NCI-H1092 treated with DMSO at 0.1 percent for 48 hours (cell line): Measurements from ENCODE around the gene RHOT2.

Experiments used
- DNase-seq: peaks from one replicate; lab custom pipeline; 2025; lab: John Stamatoyannopoulos, UW

Gene RHOT2

DNA sequence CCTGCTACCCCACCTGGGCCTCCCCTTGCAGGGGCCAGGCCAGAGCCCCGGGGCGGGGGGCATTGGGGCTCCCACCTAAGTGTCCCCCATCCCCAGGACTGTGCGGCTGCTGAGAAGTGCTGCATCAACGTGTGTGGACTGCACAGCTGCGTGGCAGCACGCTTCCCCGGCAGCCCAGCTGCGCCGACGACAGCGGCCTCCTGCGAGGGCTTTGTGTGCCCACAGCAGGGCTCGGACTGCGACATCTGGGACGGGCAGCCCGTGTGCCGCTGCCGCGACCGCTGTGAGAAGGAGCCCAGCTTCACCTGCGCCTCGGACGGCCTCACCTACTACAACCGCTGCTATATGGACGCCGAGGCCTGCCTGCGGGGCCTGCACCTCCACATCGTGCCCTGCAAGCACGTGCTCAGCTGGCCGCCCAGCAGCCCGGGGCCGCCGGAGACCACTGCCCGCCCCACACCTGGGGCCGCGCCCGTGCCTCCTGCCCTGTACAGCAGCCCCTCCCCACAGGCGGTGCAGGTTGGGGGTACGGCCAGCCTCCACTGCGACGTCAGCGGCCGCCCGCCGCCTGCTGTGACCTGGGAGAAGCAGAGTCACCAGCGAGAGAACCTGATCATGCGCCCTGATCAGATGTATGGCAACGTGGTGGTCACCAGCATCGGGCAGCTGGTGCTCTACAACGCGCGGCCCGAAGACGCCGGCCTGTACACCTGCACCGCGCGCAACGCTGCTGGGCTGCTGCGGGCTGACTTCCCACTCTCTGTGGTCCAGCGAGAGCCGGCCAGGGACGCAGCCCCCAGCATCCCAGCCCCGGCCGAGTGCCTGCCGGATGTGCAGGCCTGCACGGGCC, 35.2 kb upstream of the RHOT2 start:
- no peak for DNase-seq

- no peak for DNase-seq
Measured at GRCh38 chr16:633336-634050, 34.4 kb upstream of the RHOT2 start.

DNA sequence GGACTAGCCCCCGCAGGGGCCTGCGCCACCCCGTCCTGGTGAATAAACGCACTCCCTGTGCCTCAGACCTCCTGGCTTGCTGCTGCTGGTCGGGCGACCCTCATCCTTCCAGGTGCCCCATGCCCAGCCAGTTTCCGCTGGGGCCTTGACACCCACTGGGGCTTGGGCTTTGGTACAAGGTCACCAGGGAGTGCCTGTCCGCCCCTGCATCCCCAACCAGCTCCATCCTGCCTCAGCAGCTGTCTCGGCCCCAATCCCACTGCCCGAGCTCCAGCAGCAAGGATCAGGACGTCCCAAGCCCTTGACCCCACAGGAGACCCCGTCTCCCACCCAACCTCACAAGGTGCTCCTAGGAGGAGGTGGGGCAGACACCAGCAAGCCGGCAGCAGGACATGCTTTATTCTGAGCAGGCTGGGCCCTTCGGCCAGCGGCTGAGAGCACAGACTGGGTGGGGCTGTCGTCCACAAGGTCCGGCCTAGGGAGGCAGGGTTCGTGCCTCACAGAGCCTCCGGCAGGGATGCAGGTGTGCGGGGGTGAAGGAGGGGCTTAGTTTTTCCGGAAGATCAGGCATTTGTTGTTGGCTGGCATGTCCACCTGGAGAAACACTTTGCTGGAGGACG, 33.8 kb upstream of the RHOT2 start:
- DNase-seq, result no peak

DNA sequence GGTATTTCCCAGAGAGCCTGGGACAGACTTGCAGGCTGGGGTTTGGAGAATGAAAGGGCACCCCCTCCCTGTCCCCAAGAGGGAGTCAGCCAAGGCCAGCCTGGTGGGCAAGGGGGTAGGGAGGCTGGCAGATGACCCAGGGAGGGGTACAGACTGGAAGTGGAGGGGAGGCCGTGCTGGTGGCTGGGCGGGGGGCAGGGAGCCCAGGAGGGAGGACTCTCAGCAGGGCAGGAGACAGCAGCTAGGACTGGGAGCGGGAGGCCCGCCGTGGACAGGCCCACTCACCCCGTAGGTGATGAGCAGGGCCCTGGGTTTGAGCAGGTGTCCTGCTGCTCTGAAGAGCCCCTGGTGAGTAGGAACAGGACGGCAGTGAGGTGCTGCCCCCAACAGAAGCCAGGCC, 32.9 kb upstream of the RHOT2 start:
- DNase-seq, result no peak

DNA sequence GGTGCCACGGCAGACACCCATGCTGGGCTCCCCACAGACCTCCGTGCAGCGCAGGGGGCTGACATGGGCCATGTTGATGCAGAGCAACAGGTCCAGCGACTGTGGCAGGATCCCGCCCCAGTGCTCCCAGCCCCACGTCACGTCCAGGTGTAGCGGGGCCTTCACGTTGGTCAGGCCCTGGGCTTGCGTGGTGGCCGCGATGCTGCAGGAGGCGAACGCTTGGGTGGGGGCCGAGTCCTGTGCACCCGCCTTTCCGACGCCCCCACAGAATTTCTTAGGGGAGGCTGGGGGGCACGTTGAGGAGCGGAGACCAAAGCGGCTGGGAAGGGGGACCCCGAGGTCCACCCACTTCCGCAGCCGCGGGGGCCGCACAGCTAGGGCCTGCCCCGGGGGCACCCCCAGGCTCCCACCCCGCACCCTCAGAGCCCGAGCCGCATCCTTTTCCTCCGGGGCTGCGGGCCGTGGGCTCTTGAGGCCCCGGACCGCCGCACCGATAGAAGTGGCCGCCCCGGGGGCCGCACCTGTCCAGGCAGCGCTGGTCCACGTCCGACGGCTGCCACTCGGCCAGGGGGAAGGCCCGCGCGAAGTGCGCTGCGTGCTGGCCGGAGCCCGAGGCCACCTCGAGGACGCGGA, 32.2 kb upstream of the RHOT2 start:
- no peak for DNase-seq

- DNase-seq, result peak; percentile 93
Measured at GRCh38 chr16:636206-637080, 31.5 kb upstream of the RHOT2 start, which contains the start of gene METTL26. Gene METTL26, minus strand, starts transcription at chr16:636305. Its CDS starts 15 bp downstream, at chr16:636290.

DNA sequence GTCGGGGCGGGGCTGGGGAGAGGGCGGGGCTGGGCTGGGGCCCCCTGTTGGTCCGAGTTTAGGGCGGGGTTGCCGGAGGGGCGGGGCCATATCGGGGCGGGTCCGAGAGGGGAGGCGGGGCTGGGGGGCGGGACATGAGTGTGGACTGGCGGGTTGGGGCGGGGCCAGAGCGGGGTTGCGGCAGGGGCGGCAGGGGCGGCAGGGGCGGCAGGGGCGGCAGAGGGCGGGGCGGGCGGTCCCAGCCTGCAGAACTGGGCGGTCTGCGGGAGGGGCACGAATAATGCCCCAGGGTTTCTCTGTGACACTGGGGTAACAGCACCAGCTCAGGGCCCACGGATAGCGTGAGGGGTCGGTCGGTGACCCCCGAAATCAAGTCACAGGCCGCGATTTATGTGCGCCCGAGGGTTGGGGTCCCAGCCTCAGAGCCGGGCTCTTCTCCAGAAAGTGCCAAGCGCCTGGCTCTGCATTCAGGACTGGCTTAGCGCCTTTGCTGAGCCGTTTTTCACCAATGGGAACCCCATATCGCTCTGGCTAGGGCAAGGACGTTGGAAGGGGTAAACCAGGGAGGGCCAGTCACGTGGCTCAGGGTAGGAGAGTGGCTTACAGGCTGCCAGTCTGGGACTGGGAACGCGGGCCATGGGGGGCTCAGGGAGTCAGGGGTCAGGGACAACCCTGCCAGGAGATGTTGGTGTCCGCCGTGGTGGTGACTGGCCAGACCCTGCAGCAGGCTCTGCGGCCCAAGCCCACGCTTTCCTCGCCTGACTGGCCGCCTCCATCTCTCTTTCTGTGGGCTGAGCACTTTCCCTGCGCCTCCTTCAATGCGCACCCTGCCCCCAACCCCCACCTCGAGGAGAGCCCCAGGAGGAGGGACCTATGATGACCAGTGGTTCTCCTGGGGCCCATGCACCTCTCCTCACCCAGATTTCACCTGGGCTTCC, 30.6 kb upstream of the RHOT2 start:
- no peak for DNase-seq

DNA sequence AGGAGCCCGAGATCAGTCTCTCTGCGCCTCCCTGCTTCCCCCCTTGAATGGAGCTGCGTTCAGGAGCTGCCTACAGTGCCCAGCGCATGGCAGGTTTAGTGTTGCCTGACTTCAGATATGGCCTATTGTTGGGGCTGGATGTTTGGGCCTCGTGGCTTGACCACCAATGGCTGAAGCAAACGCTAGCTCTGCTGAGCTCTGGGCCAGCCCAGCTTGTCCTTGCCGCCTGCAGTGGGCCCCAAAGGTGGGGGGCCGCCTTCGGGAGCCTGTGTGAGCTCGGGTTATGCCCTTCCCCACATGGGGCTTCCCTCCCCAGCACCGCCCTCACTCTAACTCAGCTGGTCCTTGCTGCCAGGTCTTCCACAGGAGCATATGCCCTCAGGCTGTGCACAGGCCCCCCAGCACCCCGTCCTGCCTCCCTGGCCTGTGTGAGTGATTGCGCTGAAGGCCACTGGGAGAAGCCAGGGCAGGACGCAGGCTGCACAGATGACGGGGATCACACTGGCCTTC, 29.8 kb upstream of the RHOT2 start:
- DNase-seq, result no peak

DNA sequence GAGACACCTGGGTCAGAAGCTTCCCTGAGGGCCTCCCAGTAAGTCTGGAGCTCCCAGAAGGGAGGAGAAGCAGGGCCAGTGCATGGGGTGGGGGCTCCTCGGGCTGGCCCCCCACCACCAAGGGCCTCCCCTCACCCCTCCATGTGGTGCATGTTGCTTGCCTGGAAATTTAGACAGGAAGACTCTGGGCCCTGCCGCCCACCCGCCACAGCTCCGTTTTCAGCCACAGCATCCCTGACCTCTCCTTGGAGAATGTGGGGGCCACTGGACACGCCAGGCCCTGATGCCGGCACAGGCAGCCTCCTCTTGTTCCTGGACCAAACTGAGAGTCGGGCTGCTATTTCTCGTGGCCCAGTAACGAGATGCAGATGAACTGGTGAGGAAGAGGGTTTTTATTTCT, 29.1 kb upstream of the RHOT2 start:
- DNase-seq, result no peak

GRCh38 chr16:640614-641013, 27.3 kb upstream of the RHOT2 start:
- no peak for DNase-seq

GRCh38 chr16:641326-642188, 26.4 kb upstream of the RHOT2 start, which contains the start of gene MCRIP2:
Gene MCRIP2, plus strand, starts transcription at chr16:641828. Its CDS starts 164 bp downstream, at chr16:641992.
- DNase-seq, result peak; percentile 26

DNA sequence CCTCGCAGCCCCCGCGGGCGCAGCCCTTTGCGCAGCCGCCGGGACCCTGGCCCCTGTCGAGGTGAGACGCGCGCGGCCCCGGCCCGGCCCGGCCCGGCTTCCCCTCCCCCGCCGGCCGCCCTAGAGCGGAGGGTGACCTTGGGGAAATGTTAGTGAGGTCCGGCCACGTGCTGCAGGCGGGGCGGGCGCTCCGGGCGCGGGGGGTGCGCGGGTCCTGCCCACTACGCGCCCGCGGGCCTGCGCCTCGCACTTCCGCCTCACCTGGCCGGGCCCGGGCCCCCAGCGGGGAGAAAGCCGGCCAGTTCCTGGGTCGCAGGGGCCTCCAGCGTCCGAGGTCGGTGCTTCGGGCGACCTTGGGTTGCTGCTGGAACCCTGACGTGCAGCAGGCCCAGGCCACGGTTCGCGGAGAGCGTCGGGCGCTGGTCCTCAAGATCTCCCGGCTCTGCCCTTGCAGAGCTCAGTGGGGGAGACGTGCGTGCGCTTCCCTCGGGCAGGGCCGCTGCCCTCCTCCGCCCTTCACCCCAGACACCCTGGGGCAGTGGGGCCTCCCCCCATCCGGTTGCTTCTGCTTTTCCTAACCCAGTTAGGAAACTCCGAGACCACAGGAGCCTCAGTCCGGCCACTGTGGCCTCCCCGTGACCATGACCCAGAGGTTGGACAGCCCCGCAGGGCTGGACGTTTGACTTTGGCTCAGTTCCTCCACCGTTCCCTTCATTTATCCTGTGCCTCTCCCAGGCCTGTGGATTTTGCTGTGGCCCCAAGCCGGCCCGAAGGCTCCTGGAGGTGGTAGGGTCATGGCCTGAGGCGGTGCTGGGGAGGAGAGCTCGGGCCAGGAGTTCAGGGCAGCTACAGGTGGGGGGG, 25.5 kb upstream of the RHOT2 start:
- DNase-seq, result no peak

DNA sequence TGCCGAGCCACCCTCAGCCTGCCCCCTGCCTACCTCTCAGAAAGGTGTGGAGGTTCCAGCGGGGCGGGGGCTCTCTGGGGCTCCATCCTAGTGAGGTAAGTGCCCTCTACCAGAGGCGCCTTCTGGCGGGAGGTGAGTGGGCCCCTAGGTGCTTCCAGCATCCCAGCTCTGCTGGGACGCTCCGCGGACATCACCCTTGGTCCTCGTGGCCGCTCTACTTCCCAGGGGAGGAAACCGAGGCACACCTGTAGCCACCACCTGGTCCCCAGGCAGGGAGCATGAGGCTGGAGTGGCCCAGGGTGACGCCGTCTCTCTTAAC, 24.9 kb upstream of the RHOT2 start:
- no peak for DNase-seq

- no peak for DNase-seq
Measured at GRCh38 chr16:644556-644955, 23.4 kb upstream of the RHOT2 start.

DNA sequence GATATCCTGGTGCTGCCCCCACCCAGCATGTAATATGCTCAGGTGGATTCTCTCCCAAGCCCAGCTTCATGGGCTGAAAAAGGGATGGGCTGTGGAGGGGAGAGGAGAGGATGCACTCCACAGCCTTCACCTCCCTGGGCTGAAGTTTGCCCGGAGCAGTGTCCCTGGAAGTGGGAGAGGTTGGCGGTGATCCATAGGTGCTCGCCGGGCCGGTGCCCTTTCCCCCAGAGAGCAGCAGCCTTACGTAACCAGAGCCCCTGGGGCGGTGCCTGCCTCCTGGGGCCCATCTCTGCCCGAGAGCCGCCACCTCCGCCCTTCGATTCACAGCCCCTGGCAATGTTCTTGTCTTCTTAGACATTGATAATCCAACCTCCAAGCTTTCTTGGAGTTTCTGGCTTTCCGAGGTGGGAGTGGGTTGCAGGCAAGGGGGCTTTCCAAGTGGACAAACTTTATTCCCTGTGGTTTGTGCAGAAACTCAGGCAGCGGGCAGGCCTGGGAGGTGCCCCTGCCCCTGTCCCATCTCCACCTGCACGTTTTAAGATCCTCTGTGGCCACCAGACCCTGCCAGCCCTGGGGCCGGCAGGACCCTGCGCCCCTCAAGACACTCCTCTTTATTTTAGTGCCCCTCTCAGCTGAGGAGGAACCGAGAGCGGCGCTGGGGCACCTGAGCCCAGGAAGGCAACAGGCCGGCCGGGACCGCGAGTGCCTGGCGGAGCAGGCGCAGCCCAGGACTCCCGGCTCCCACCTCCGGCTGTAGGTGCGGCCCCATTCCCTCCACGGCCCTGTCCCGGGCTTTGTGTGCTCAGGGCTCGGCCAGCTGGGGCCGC, 21.9 kb upstream of the RHOT2 start:
- DNase-seq, result no peak

DNA sequence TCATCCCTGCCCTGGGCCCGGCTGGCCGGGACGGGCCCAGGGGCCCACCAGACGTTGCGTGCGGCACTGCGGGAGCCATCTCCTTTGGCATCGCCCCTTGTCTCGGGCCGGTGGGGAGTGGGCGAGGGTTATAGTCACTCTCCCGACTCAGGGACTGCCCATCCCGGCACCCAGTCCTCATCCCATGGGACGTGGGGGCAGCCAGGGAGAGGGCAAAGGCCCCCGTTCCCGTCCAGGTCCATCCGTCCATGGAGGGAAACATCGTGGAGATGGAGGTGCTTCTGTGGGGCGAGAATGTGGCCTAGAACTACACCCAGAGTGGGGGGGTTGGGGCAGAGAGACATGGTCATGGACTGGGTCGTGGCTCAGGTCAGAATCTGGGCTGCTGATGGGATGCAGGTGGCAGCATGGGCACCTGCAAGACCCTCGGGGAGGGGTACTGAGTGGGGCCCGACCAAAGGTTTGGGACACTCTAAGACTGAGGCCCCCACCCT, 21.2 kb upstream of the RHOT2 start:
- DNase-seq, result no peak
